DMS153 (cell line): Measurements from ENCODE around the gene FMO5.

Experiments used
- DNase-seq: peaks from one replicate; lab custom pipeline; 2025; lab: John Stamatoyannopoulos, UW

FMO5 gene

GRCh38 chr1:147225193-147225730, at the start of gene FMO5:
Gene FMO5, minus strand, starts transcription at chr1:147225339. Its CDS starts 310 bp downstream, at chr1:147225029.
- peak; percentile 61 for DNase-seq

- peak; percentile 14 for DNase-seq
Measured at GRCh38 chr1:147273409-147274336, 48.5 kb upstream of the FMO5 start.

- DNase-seq, result no peak
Measured at GRCh38 chr1:147272042-147272441, 46.9 kb upstream of the FMO5 start.

GRCh38 chr1:147270721-147271120, 45.6 kb upstream of the FMO5 start:
- DNase-seq, result no peak

GRCh38 chr1:147267711-147268110, 42.6 kb upstream of the FMO5 start:
- DNase-seq, result no peak

GRCh38 chr1:147266381-147266780, 41.2 kb upstream of the FMO5 start:
- DNase-seq, result no peak

- DNase-seq, result no peak
Measured at GRCh38 chr1:147264158-147264768, 39.1 kb upstream of the FMO5 start.

GRCh38 chr1:147260956-147261355, 35.8 kb upstream of the FMO5 start:
- no peak for DNase-seq

- DNase-seq, result peak; percentile 90
Measured at GRCh38 chr1:147252540-147252939, 27.4 kb upstream of the FMO5 start.

GRCh38 chr1:147247656-147248238, 22.6 kb upstream of the FMO5 start:
- no peak for DNase-seq

GRCh38 chr1:147246910-147247655, 21.9 kb upstream of the FMO5 start:
- no peak for DNase-seq

- DNase-seq, result no peak
Measured at GRCh38 chr1:147246044-147246690, 21.0 kb upstream of the FMO5 start.

GRCh38 chr1:147245586-147246021, 20.5 kb upstream of the FMO5 start:
- DNase-seq, result no peak

GRCh38 chr1:147245129-147245528, 20.0 kb upstream of the FMO5 start:
- no peak for DNase-seq

- DNase-seq, result no peak
Measured at GRCh38 chr1:147243841-147244240, 18.7 kb upstream of the FMO5 start.

GRCh38 chr1:147243228-147243685, 18.1 kb upstream of the FMO5 start:
- no peak for DNase-seq

GRCh38 chr1:147242449-147243227, 17.5 kb upstream of the FMO5 start, which contains the start of gene CHD1L:
Gene CHD1L, plus strand, starts transcription at chr1:147242684. Its CDS starts 20 bp downstream, at chr1:147242704.
- peak; percentile 94 for DNase-seq

GRCh38 chr1:147241934-147242448, 16.9 kb upstream of the FMO5 start:
- DNase-seq, result no peak

- peak; percentile 73 for DNase-seq
Measured at GRCh38 chr1:147240131-147240721, 15.1 kb upstream of the FMO5 start.
